SK-N-MC (cell line): ENCODE data around the gene KIAA1328.

Experiments used
- DNase-seq: peaks from one replicate; pipeline ENCODE4 v3.0.0-alpha.2; 2011; ENCODE audit warnings: low read depth, low spot score
- H3K27ac ChIP-seq: fragments of 200-600 bp; sonication (generic); 2 replicates; pipeline ENCODE4 v1.5.1; 2016; ENCODE audit warnings: mixed run types
- H3K36me3 ChIP-seq: fragments of 200-600 bp; sonication (generic); 2 replicates; pipeline ENCODE4 v1.6.1; 2017; ENCODE audit warnings: antibody characterized with exemption, low read length, mixed read lengths; ENCODE audit not compliant: insufficient read depth
- H3K4me3 ChIP-seq: fragments of 200-600 bp; sonication (generic); 2 replicates; pipeline ENCODE4 v1.5.1; 2016
- H3K9ac ChIP-seq: fragments of 200-600 bp; sonication (generic); 2 replicates; pipeline ENCODE4 v1.8.0; 2017; ENCODE audit warnings: mixed run types, mixed read lengths; ENCODE audit not compliant: insufficient read length
- H3K9me3 ChIP-seq: fragments of 200-600 bp; sonication (generic); 2 replicates; pipeline ENCODE4 v1.6.1; 2017; ENCODE audit warnings: low read depth, mild to moderate bottlenecking, antibody characterized with exemption, low read length, moderate library complexity, mixed read lengths
- EZH2 ChIP-seq: fragments of 200-600 bp; sonication (generic); IDR thresholded peaks from one replicate; pipeline ENCODE4 v1.6.1; 2017; ENCODE audit warnings: antibody characterized with exemption
- FOXP2 ChIP-seq: optimal IDR thresholded peaks from 2 replicates; pipeline ENCODE3; 2011; ENCODE audit warnings: mild to moderate bottlenecking, moderate library complexity; ENCODE audit not compliant: insufficient read depth; ENCODE audit errors: extremely low read length, control extremely low read depth
- POLR2AphosphoS5 ChIP-seq: IDR thresholded peaks from 2 replicates; pipeline ENCODE4 v1.6.1; 2012; ENCODE audit warnings: mild to moderate bottlenecking, low read depth, low read length, borderline replicate concordance

KIAA1328 gene

GRCh38 chr18:36933552-36933951, 104.6 kb downstream of the KIAA1328 start:
- no peak overlapping the region for H3K27ac ChIP-seq
- no peak overlapping the region for H3K9ac ChIP-seq
- no peak overlapping the region for H3K4me3 ChIP-seq
- H3K9me3 ChIP-seq: 0 out of 2 replicates have a peak, but pooled peaks cover 3% of the 10 kb centered on the region
- no peak for DNase-seq
- TF ChIP-seq FOXP2: no peak
- no peak for TF ChIP-seq POLR2AphosphoS5
- TF ChIP-seq EZH2: no peak
- no peaks in the 10 kb centered on the region for H3K36me3 ChIP-seq

GRCh38 chr18:36934884-36935283, 106.0 kb downstream of the KIAA1328 start:
- H3K4me3 ChIP-seq: no peak overlapping the region
- no peak for TF ChIP-seq EZH2
- no peak for TF ChIP-seq FOXP2
- TF ChIP-seq POLR2AphosphoS5: no peak
- DNase-seq: no peak

DNA sequence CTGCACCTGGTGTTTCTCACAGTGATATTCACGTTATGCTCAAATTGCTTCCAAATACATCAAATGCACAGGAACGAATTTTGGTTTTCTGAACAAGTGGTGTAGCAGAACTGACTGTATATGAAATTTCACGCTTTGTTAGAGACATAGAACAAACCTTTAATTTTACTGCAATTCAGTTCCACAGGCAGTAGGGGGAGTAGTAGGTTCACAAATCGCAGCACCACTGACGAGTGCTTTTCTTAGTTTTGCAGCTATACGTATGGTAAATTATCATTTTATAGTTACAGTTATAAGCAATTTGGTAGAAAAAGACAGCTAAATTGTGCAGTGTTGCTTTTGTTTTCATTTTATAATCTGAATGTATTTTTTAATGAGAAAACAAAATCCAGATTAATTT, 113.3 kb downstream of the KIAA1328 start:
- Histone ChIP-seq H3K27ac (no peak overlapping the region), H3K4me3 (no peak overlapping the region), H3K9ac (no peak overlapping the region), H3K9me3 (0 out of 2 replicates have a peak, but pooled peaks cover 4% of the 10 kb centered on the region), H3K36me3 (no peaks in the 10 kb centered on the region)
- TF ChIP-seq EZH2: no peak
- TF ChIP-seq FOXP2: no peak
- TF ChIP-seq POLR2AphosphoS5: no peak
- peak; percentile 18 for DNase-seq

More at GRCh38 chr18:36934884-36935283, 106.0 kb downstream of the KIAA1328 start:
- Histone ChIP-seq H3K27ac (no peak overlapping the region), H3K36me3 (no peaks in the 10 kb centered on the region), H3K9ac (no peak overlapping the region), H3K9me3 (0 out of 2 replicates have a peak, but pooled peaks cover 4% of the 10 kb centered on the region)

DNA sequence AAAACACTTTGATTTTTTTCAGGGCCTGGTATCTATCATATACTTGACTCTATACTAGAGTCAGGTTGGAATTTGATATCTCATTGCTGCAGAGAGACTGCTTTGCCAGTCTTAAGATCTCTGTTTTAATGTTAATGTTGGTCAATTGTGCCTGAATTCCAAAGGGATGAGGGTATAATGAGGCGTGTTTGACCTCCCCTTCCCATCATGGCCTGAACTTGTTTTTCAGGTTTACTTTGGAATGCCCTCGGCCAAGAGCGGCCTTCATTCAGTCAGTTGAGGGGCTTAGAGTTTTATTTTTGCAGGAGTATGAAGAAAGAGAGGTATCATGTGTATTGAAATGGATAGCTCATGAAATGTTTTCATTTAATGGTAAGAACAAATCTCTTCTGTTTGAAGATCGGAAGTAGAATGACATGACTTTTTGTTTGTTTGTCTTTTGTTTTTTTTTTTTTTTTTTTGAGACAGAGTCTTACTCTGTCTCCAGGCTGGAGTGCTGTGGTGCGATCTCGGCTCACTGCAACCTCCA, 119.0 kb downstream of the KIAA1328 start:
- TF ChIP-seq EZH2 (no peak), POLR2AphosphoS5 (no peak), FOXP2 (no peak)
- Histone ChIP-seq H3K9ac (no peak overlapping the region), H3K36me3 (no peaks in the 10 kb centered on the region), H3K27ac (no peak overlapping the region), H3K9me3 (no peaks in the 10 kb centered on the region), H3K4me3 (no peak overlapping the region)
- no peak for DNase-seq

- no peaks in the 10 kb centered on the region for H3K36me3 ChIP-seq
- H3K27ac ChIP-seq: no peak overlapping the region
- no peak for DNase-seq
- no peak overlapping the region for H3K4me3 ChIP-seq
- no peak overlapping the region for H3K9ac ChIP-seq
- no peaks in the 10 kb centered on the region for H3K9me3 ChIP-seq
- TF ChIP-seq EZH2 (no peak), POLR2AphosphoS5 (no peak), FOXP2 (no peak)
These were observed 121.4 kb downstream of the KIAA1328 start for GRCh38 chr18:36950282-36950681.

- Histone ChIP-seq H3K9me3 (no peaks in the 10 kb centered on the region), H3K27ac (no peak overlapping the region), H3K4me3 (no peak overlapping the region), H3K36me3 (no peaks in the 10 kb centered on the region), H3K9ac (no peak overlapping the region)
- no peak for TF ChIP-seq FOXP2
- no peak for TF ChIP-seq EZH2
- TF ChIP-seq POLR2AphosphoS5: no peak
- no peak for DNase-seq
These were observed 122.0 kb downstream of the KIAA1328 start for GRCh38 chr18:36950960-36951359.

DNA sequence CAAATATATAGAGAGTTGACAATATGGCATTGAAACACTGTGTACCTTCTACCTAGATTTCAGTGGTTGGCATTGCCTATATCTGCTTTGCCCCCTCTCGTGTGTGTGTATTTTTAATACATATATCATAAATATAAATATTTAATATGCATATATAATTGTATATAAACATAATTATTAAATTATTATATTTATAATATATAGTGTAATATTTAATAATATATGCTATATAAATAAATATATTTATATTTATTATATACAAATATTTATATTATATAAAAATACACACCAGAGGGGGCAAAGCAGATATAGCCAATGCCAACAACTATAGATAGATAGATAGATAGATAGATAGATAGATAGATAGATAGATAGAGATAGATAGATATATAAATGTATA, 124.1 kb downstream of the KIAA1328 start:
- Histone ChIP-seq H3K27ac (no peak overlapping the region), H3K36me3 (no peaks in the 10 kb centered on the region), H3K4me3 (no peak overlapping the region), H3K9ac (no peak overlapping the region), H3K9me3 (no peaks in the 10 kb centered on the region)
- no peak for DNase-seq
- TF ChIP-seq FOXP2 (no peak), POLR2AphosphoS5 (no peak), EZH2 (no peak)

DNA sequence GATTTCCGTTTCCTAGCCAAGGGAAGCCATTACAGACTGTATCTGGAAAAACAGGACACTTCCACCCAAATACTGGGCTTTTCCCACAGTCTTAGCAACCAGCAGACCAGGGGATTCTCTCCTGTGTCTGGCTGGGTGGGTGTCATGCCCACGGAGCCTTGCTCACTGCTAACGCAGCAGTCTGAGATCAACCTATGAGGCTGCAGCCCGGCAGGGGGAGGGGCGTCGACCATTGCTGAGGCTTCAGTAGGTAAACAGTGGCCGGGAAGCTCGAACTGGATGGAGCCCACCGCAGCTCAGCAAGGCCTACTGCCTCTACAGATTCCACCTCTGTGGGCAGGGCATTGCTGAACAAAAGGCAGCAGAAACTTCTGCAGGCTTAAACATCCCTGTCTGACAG, 131.1 kb downstream of the KIAA1328 start:
- no peaks in the 10 kb centered on the region; the same call in 1 of the 2 replicates for H3K36me3 ChIP-seq
- H3K9me3 ChIP-seq: no peaks in the 10 kb centered on the region
- DNase-seq: no peak
- H3K4me3 ChIP-seq: no peak overlapping the region
- H3K9ac ChIP-seq: no peak overlapping the region
- H3K27ac ChIP-seq: no peak overlapping the region
- TF ChIP-seq EZH2: no peak
- no peak for TF ChIP-seq FOXP2
- TF ChIP-seq POLR2AphosphoS5: no peak

DNA sequence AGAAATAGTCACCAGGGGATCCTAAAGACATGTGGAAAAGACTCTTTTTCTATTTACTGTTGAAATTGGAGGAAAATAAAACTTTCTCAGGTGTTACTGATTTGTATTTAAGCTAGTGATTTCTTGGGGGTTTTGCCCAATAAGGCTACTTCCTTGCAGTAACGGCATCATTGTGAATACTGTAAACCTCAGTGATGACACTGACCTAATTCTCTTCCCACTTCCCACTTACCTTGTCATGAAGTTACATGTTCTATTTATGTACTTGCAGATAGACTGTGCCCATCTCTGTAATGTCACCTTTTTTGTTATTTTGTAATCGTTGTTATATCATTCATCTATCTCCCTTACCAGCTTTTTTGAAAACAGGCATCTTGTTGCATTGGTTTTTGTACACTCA, 134.5 kb downstream of the KIAA1328 start:
- H3K9ac ChIP-seq: no peak overlapping the region
- H3K27ac ChIP-seq: no peak overlapping the region
- H3K4me3 ChIP-seq: no peak overlapping the region
- no peaks in the 10 kb centered on the region; the same call in 1 of the 2 replicates for H3K36me3 ChIP-seq
- no peak for TF ChIP-seq POLR2AphosphoS5
- TF ChIP-seq FOXP2: no peak
- TF ChIP-seq EZH2: no peak
- H3K9me3 ChIP-seq: no peaks in the 10 kb centered on the region
- no peak for DNase-seq
